CD14-positive monocyte (primary cell): ENCODE results near the gene PPP1R16B. TPM values are rescaled to one million over a fixed set of nuclear protein-coding genes. Genes with fewer than 3 reads are reported as not detected.

Source experiments
- DNase-seq, 3 donors: peaks; one replicate each; pipeline ENCODE4 v3.0.0-alpha.2; 2011 to 2022
- H2AFZ ChIP-seq: 2 replicates; pipeline ENCODE4 v1.6.0; 2012; ENCODE audit warnings: mild to moderate bottlenecking, low read depth, low read length, inconsistent platforms; ENCODE audit not compliant: insufficient read depth, poor library complexity, severe bottlenecking
- H3K27ac ChIP-seq, 2 donors: 1 replicate in 1 of 2; 2 replicates in 1 of 2; pipeline ENCODE4 v1.5.1; 2012 to 2013; ENCODE audit warnings: low read length in 2 of 2, control low read depth in 1 of 2, inconsistent platforms in 1 of 2, low read depth in 1 of 2, mild to moderate bottlenecking in 1 of 2
- H3K27me3 ChIP-seq, 2 donors: one replicate each; pipeline versions ENCODE4 v1.6.0 to v1.6.1; 2011 to 2013; ENCODE audit warnings: low read length in 2 of 2; ENCODE audit not compliant: control insufficient read depth in 2 of 2, insufficient read depth in 2 of 2
- H3K36me3 ChIP-seq, 2 donors: replicated peaks in 1 of 2; 1 replicate in 1 of 2; 2 replicates in 1 of 2; pipeline versions ENCODE4 v1.5.1 to v1.6.1; 2012 to 2013; ENCODE audit warnings: low read length in 2 of 2, control low read depth in 1 of 2, inconsistent platforms in 1 of 2, mild to moderate bottlenecking in 1 of 2; ENCODE audit not compliant: insufficient read depth in 2 of 2, control insufficient read depth in 1 of 2
- H3K4me1 ChIP-seq, 2 donors: 1 replicate in 1 of 2; 2 replicates in 1 of 2; pipeline versions ENCODE4 v1.5.1 to v1.6.1; 2012 to 2013; ENCODE audit warnings: low read length in 2 of 2, control low read depth in 1 of 2, inconsistent platforms in 1 of 2, mild to moderate bottlenecking in 1 of 2, moderate library complexity in 1 of 2; ENCODE audit not compliant: insufficient read depth in 2 of 2, control insufficient read depth in 1 of 2
- H3K4me2 ChIP-seq: replicated peaks from 2 replicates; pipeline ENCODE3; 2012; ENCODE audit warnings: low read length, moderate library complexity, mild to moderate bottlenecking; ENCODE audit not compliant: poor library complexity, severe bottlenecking; ENCODE audit errors: extremely low read depth
- H3K4me3 ChIP-seq, 3 experiments: fragments of 200-600 bp in 1 of 3; sonication (generic) in 1 of 3; replicated peaks in 1 of 3; 1 replicate in 2 of 3; 2 replicates in 1 of 3; pipeline ENCODE4 v1.5.1; 2011 to 2013; ENCODE audit warnings: low read length in 3 of 3, mild to moderate bottlenecking in 3 of 3, control low read depth in 2 of 3, low read depth in 2 of 3, inconsistent platforms in 1 of 3, moderate library complexity in 1 of 3
- H3K79me2 ChIP-seq: 2 replicates; pipeline ENCODE4 v1.6.0; 2012; ENCODE audit warnings: mild to moderate bottlenecking, control low read depth, inconsistent platforms, low read length, moderate library complexity; ENCODE audit not compliant: insufficient read depth
- H3K9ac ChIP-seq: 2 replicates; pipeline ENCODE4 v1.6.0; 2017; ENCODE audit warnings: low read length, mild to moderate bottlenecking; ENCODE audit not compliant: insufficient read depth, poor library complexity, severe bottlenecking
- H3K9me3 ChIP-seq, 2 donors: replicated peaks in 1 of 2; 1 replicate in 1 of 2; 2 replicates in 1 of 2; pipeline versions ENCODE4 v1.5.1 to v1.6.1; 2012 to 2013; ENCODE audit warnings: low read length in 2 of 2, control low read depth in 1 of 2; ENCODE audit not compliant: control insufficient read depth in 1 of 2, insufficient read depth in 1 of 2
- H4K20me1 ChIP-seq: 2 replicates; pipeline ENCODE4 v1.6.0; 2012; ENCODE audit warnings: mild to moderate bottlenecking, low read length, control low read depth, moderate library complexity; ENCODE audit not compliant: insufficient read depth
- H3K27ac Mint-ChIP-seq, 7 donors: one replicate each; pipeline ENCODE4 v1.8.0; 2020; ENCODE audit warnings: mild to moderate bottlenecking in 7 of 7, mixed read lengths in 7 of 7, moderate library complexity in 6 of 7, inconsistent platforms in 2 of 7
- H3K27me3 Mint-ChIP-seq, 3 donors: one replicate each; pipeline ENCODE4 v1.8.0; 2021 to 2022; ENCODE audit warnings: low read depth in 3 of 3, mild to moderate bottlenecking in 3 of 3, mixed read lengths in 3 of 3, moderate library complexity in 3 of 3, inconsistent platforms in 1 of 3
- H3K36me3 Mint-ChIP-seq, 2 donors: one replicate each; pipeline ENCODE4 v1.8.0; 2020; ENCODE audit warnings: mixed read lengths in 2 of 2, inconsistent platforms in 1 of 2, mild to moderate bottlenecking in 1 of 2
- H3K4me1 Mint-ChIP-seq: one replicate; pipeline ENCODE4 v1.8.0; 2020; ENCODE audit warnings: mild to moderate bottlenecking, mixed read lengths
- H3K4me3 Mint-ChIP-seq, 2 donors: one replicate each; pipeline ENCODE4 v1.8.0; 2020; ENCODE audit warnings: mild to moderate bottlenecking in 2 of 2, mixed read lengths in 2 of 2, moderate library complexity in 1 of 2
- H3K9me3 Mint-ChIP-seq, 7 donors: one replicate each; pipeline ENCODE4 v1.8.0; 2020 to 2022; ENCODE audit warnings: mixed read lengths in 7 of 7, mild to moderate bottlenecking in 6 of 7, moderate library complexity in 6 of 7, inconsistent platforms in 2 of 7
- WGBS: methylation state at CpG from one replicate; pipeline ENCODE4 v1.1.5; 2013; ENCODE audit warnings: missing lambda C conversion rate; ENCODE audit not compliant: insufficient coverage; 5-methylcytosine and 5-hydroxymethylcytosine counted together
- intact Hi-C, 2 donors: fragments of 100-400 bp; cut with micrococcal nuclease; formaldehyde crosslinking; loops; one replicate each; pipeline versions ENCODE4 v1.15.0 to v1.15.1; 2023
- polyA plus RNA-seq, 3 donors: library from polyadenylated mRNA; depleted of rRNA in 1 of 3; unstranded in 2 of 3; stranded (reverse) in 1 of 3; fragments of 300-500 nt in 2 of 3; fragments of >200 nt in 1 of 3; fragmentation: Illumina TruSeq in 2 of 3; gene quantifications; 1 replicate in 2 of 3; 2 replicates in 1 of 3; pipeline ENCODE4 v1.2.3, GENCODE V29; 2012 to 2021
- TF ChIP-seq, protein P1 (sequence below): fragments of 200-600 bp; IDR thresholded peaks from one replicate; pipeline ENCODE4 v1.8.0; 2022; ENCODE audit warnings: antibody characterized with exemption, mild to moderate bottlenecking

The PPP1R16B gene
- polyA plus RNA-seq, 3 donors = 1.1 to 4.4 (median 1.4) TPM

- no peak overlapping the region for H3K4me2 ChIP-seq
- H4K20me1 ChIP-seq = no peaks in the 10 kb centered on the region
- intact Hi-C loops = no loop called here
- peaks cover 0 to 7% of the 10 kb centered on the region in 2 donors for H3K36me3 Mint-ChIP-seq
- no peaks in the 10 kb centered on the region for H3K9me3 ChIP-seq
- no peak for DNase-seq
- peaks cover 37% of the 10 kb centered on the region for H3K79me2 ChIP-seq
- no peak overlapping the region for H3K4me3 Mint-ChIP-seq
- peaks cover 0 to 5% (median 0%) of the 10 kb centered on the region in 3 donors for H3K27me3 Mint-ChIP-seq
- peaks cover 35% of the 10 kb centered on the region for H3K4me1 Mint-ChIP-seq
- no peaks in the 10 kb centered on the region for H3K27me3 ChIP-seq
- no peak overlapping the region for H3K27ac Mint-ChIP-seq
- TF ChIP-seq, protein P1, sequence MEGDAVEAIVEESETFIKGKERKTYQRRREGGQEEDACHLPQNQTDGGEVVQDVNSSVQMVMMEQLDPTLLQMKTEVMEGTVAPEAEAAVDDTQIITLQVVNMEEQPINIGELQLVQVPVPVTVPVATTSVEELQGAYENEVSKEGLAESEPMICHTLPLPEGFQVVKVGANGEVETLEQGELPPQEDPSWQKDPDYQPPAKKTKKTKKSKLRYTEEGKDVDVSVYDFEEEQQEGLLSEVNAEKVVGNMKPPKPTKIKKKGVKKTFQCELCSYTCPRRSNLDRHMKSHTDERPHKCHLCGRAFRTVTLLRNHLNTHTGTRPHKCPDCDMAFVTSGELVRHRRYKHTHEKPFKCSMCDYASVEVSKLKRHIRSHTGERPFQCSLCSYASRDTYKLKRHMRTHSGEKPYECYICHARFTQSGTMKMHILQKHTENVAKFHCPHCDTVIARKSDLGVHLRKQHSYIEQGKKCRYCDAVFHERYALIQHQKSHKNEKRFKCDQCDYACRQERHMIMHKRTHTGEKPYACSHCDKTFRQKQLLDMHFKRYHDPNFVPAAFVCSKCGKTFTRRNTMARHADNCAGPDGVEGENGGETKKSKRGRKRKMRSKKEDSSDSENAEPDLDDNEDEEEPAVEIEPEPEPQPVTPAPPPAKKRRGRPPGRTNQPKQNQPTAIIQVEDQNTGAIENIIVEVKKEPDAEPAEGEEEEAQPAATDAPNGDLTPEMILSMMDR = no peak
- H3K9ac ChIP-seq = no peak overlapping the region
- peaks cover 0 to 2% (median 0%) of the 10 kb centered on the region in 7 donors for H3K9me3 Mint-ChIP-seq
- H3K4me1 ChIP-seq = peaks cover 26 to 27% of the 10 kb centered on the region in 2 donors
- H3K27ac ChIP-seq = no peak overlapping the region
- H3K4me3 ChIP-seq = no peak overlapping the region
- H3K36me3 ChIP-seq = no peaks in the 10 kb centered on the region
- no peak overlapping the region for H2AFZ ChIP-seq
These were observed 9.9 kb downstream of the PPP1R16B start for GRCh38 chr20:38815446-38815845.

GRCh38 chr20:38818113-38819065 lies 12.9 kb downstream of the PPP1R16B start:
- Histone ChIP-seq H4K20me1 (no peaks in the 10 kb centered on the region), H2AFZ (no peak overlapping the region), H3K9ac (no peak overlapping the region), H3K9me3 (no peaks in the 10 kb centered on the region), H3K27me3 (no peaks in the 10 kb centered on the region), H3K4me1 (no peaks in the 10 kb centered on the region), H3K36me3 (no peaks in the 10 kb centered on the region), H3K4me3 (no peak overlapping the region), H3K79me2 (peaks cover 18% of the 10 kb centered on the region), H3K27ac (no peak overlapping the region), H3K4me2 (no peak overlapping the region)
- WGBS = 98% methylated on average over 7 of the region's 9 CpGs
- Mint-ChIP-seq H3K4me1 (peaks cover 8% of the 10 kb centered on the region), H3K27ac (no peak overlapping the region), H3K9me3 (peaks cover 0 to 7% (median 1%) of the 10 kb centered on the region in 7 donors), H3K36me3 (peaks cover under 1 to 16% of the 10 kb centered on the region in 2 donors), H3K4me3 (no peak overlapping the region), H3K27me3 (peaks cover 0 to 8% (median 1%) of the 10 kb centered on the region in 3 donors)
- TF ChIP-seq, protein P1 = no peak
- no peak for DNase-seq
- intact Hi-C loops = no loop called here
